Hindlimb muscle (tissue), 1 donor: ENCODE measurements around the gene PTPRN2. TPM values are rescaled to one million over a fixed set of nuclear protein-coding genes. Genes with fewer than 3 reads are reported as not detected.
"Not testable (repeated sequence)": the region's sequence is repeated elsewhere in the genome, so short reads cannot be mapped to it uniquely, and the experiment has no call there.

Experiments
- DNase-seq: peaks from one replicate; pipeline ENCODE4 v3.0.0-alpha.2; 2013
- polyA plus RNA-seq: library from polyadenylated mRNA; unstranded; fragments of 120-200 nt; gene quantifications from one replicate; pipeline ENCODE4 v1.2.1, GENCODE V29; 2013; ENCODE audit not compliant: insufficient read length

PTPRN2 gene
- polyA plus RNA-seq, 1 donor, result 2.0 TPM

DNA sequence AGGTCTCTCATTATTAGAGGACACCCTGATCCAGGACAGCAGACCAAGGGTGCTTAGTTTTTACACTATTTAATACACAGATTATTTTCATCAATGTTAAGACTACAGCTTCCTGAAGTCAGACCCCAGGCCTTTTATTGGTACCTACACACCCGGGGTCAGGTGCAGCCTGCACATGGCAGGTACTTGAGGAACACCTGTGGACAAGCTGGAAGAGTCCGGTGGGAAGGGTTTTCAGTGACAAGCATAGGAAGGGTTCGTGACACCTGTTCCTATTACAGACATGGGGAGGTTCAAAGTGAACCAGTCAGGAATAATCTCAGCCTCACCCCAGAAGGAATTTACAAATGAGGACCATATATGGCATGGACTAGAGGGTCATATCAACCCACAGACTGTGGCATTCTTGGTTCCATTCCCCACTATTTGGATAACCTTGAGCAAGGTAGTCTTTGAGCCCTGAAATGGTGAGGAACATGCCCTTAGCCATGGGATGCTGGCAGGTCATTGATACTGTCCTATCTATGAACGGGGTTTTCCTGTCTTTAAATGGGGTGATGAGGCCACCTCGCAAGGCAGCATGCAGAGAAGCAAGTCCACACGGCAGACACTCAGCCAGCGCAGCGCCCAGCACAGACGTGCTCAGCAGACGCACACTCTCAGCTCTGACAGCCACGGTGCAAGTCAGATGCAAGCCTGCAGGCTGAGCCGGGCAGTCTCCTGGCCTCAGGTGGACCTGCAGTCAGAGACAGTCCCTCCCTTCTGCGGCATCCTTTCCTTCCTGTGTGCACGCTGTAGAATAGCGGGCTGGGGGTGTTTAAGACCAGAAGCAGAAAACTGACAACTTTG lies 624.9 kb downstream of the PTPRN2 start:
- DNase-seq, result no peak

DNA sequence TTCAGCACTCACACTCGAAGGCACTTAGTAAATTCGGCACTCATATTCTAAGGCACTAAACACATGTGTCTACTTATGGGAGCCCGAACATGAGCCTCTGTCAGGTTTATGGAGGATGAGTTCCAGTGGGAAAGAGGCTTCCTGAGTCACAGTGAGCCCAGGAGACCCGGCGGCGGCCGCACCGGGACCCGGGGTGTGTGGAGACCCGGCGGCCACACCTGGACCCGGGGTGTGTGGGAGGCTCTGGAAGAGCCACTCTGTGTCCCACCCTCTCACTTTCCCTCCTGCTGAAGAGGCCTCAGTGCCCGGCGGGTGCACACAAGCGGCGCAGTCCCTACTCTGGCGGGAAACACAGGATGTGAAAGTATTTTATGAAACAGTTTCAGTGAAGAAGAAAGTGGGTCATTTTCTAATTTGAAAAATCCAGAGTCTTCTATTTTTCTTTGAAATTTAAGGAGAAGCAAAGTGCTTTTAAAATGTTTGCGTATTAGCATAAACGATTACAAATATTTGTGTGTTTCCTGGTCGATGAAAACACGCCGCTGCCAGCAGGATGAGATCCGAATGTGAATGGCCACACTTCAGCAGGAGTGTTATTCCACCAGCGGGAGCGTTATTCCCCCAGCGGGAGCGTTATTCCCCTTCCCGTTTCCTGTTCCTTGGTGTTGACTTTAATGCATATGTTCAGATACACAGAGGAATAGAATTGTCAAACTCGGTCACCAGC lies 625.7 kb downstream of the PTPRN2 start:
- no peak for DNase-seq

GRCh38 chr7:157955348-157955999 lies 632.1 kb downstream of the PTPRN2 start:
- no peak for DNase-seq

- DNase-seq, result no peak
Observed at GRCh38 chr7:157954901-157955300, 632.7 kb downstream of the PTPRN2 start.

- DNase-seq, result no peak
Observed at GRCh38 chr7:157952841-157953645, 634.6 kb downstream of the PTPRN2 start.

- DNase-seq, result no peak
Observed at GRCh38 chr7:157952050-157952667, 635.5 kb downstream of the PTPRN2 start.

GRCh38 chr7:157951300-157952049 lies 636.1 kb downstream of the PTPRN2 start:
- no peak for DNase-seq

- no peak for DNase-seq
Observed at GRCh38 chr7:157949711-157950110, 637.9 kb downstream of the PTPRN2 start.

- DNase-seq, result no peak
Observed at GRCh38 chr7:157947504-157947903, 640.1 kb downstream of the PTPRN2 start.

- DNase-seq, result no peak
Observed at GRCh38 chr7:157946398-157947060, 641.1 kb downstream of the PTPRN2 start.

- no peak for DNase-seq
Observed at GRCh38 chr7:157945401-157945800, 642.2 kb downstream of the PTPRN2 start.

GRCh38 chr7:157944734-157945291 lies 642.8 kb downstream of the PTPRN2 start:
- DNase-seq, result no peak

DNA sequence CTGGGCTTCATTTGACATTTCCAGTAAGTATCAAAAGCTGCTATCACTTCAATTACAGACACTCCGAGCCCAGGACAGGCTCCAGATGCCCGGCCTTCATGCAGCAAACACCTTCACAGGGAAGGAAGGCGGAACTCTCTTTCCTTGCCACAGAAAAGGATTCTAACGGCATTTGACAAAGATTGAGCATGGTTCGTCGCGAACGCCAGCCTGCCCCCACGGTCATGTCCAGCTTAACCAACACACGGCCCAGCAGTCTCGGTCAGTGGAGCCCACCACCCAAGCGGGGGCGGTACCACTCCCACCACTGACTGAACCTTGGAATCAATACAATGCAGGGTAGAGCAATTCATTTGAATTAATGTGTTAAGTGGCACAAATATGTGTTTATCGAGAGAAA lies 643.6 kb downstream of the PTPRN2 start:
- no peak for DNase-seq

GRCh38 chr7:157943561-157943960 lies 644.1 kb downstream of the PTPRN2 start:
- no peak for DNase-seq

DNA sequence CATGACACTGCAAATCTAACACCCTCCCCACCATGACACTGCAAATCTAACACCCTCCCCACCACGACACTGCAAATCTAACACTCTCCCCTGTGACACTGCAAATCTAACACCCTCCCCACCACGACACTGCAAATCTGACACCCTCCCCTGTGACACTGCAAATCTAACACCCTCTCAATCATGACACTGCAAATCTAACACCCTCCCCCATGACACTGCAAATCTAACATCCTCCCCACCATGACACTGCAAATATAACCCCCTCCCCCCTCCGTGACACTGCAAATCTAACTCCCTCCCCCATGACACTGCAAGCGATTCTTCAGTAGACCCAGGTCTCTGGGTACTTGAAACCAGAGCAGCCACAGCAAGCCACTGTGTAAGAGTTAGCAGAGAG lies 646.4 kb downstream of the PTPRN2 start:
- no peak for DNase-seq

- DNase-seq, result no peak
Observed at GRCh38 chr7:157940497-157940896, 647.1 kb downstream of the PTPRN2 start.

GRCh38 chr7:157938211-157938610 lies 649.4 kb downstream of the PTPRN2 start:
- no peak for DNase-seq

GRCh38 chr7:157937406-157937805 lies 650.2 kb downstream of the PTPRN2 start:
- no peak for DNase-seq

DNA sequence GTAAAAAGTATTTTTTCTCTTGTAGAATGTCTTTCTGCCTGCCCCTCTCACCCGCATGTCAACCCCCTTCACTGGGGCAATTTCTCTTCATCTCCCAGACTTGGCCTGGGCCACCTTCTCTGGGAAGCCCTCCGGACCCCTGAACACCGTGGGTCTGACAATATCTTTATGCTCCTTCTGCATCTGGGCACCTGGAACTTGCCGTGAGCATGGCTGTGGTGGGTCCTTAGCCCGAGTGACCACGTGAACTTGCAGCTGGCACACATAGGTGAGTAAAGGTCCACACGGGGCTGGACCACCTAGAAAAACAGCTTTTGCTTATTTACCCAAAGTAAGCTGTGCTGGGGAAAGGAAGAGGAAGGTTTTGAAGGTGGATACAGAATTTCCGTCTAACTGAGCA lies 650.6 kb downstream of the PTPRN2 start:
- DNase-seq, result no peak

DNA sequence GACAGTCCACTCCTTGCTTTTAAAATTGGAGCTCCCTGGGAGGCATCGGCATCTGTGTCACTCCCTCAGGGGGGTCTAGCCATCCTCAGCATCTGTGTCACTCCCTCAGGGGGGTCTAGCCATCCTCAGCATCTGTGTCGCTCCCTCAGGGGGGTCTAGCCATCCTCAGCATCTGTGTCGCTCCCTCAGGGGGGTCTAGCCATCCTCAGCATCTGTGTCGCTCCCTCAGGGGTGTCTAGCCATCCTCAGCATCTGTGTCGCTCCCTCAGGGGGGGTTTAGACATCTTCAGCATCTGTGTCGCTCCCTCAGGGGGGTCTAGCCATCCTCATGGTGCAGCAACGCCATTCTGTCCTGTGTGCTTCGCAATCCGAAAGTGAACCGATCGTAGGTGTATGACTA lies 651.9 kb downstream of the PTPRN2 start:
- DNase-seq, result not testable (repeated sequence)
